Measurements from ENCODE around the gene PAIP2B. TPM values are rescaled to one million over a fixed set of nuclear protein-coding genes. Genes with fewer than 3 reads are reported as not detected.

Gene PAIP2B
- total RNA-seq, 1 donor from 2014 or later, result 17.1 TPM

DNA sequence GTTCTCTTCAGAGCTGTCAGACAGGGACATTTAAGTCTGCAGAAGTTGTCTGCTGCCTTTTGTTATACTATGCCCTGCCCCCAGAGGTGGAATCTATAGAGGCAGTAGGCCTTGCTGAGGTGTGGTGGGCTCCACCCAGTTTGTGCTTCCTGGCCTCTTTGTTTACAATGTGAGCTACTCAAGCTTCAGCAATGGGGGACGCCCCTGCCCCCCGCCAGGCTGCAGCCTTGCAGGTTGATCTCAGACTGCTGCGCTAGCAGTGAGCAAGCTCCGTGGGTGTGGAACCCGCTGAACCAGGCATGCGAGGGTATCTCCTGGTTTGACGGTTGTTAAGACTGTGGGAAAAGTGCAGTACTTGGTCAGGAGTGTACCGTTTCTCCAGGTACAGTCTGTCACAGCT is 24.0 kb upstream of the PAIP2B start:
- no peak overlapping the region for H3K4me2 ChIP-seq
- H3K9me3 ChIP-seq (ENCODE audit: low read depth), result no peaks in the 10 kb centered on the region
- no peak overlapping the region for H3K4me3 Mint-ChIP-seq
- H3K9me3 Mint-ChIP-seq, result no peaks in the 10 kb centered on the region
- H3K36me3 ChIP-seq, result no peaks in the 10 kb centered on the region
- H3K4me1 ChIP-seq, result no peaks in the 10 kb centered on the region
- no peak for DNase-seq (ENCODE audit: low spot score)
- H3K27ac ChIP-seq, result no peak overlapping the region
- H3K4me3 ChIP-seq, result no peak overlapping the region
- H3K27me3 ChIP-seq, result no peaks in the 10 kb centered on the region
- no peaks in the 10 kb centered on the region for H3K36me3 Mint-ChIP-seq
- H3K27me3 Mint-ChIP-seq (ENCODE audit: insufficient read depth, low read depth), result no peaks in the 10 kb centered on the region
- no peaks in the 10 kb centered on the region for H3K4me1 Mint-ChIP-seq
- no peaks in the 10 kb centered on the region for H3F3A ChIP-seq (ENCODE audit: low read depth)
- H3K9ac ChIP-seq, result no peak overlapping the region
- H4K20me1 ChIP-seq (ENCODE audit: low read depth), result no peaks in the 10 kb centered on the region
- no peak overlapping the region for H3K27ac Mint-ChIP-seq
- H3K79me2 ChIP-seq (ENCODE audit: low read depth), result no peaks in the 10 kb centered on the region
- TF ChIP-seq CTCF (IDR thresholded peaks at IDR 0.05), result no peak
- no peak for TF ChIP-seq EZH2 (IDR thresholded peaks at IDR 0.05)
- TF ChIP-seq EZH2phosphoT487 (IDR thresholded peaks at IDR 0.05), result no peak
- no peak overlapping the region for H2AFZ ChIP-seq (replicated peaks)

DNA sequence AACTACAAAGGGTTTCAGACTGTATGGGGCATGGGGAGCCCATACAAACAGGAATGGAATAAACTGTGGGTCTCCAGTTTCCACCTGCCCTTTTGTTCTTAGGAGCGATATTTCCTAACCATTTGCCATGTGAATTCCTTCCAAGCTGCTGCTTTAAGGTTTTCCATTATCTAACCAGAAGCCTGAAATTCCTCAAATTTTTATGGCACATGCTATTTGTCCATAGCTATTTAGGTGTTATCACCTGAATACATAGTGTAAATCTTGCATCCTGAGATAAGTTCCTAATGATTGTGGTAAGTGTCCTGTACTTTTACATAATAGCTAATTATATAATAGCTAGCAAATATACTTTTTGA is 17.4 kb upstream of the PAIP2B start:
- H3K4me3 Mint-ChIP-seq, result no peak overlapping the region
- Histone ChIP-seq H3K4me1 (no peaks in the 10 kb centered on the region), H3F3A (ENCODE audit: low read depth) (no peaks in the 10 kb centered on the region), H3K27ac (no peak overlapping the region), H3K79me2 (ENCODE audit: low read depth) (no peaks in the 10 kb centered on the region), H3K27me3 (no peaks in the 10 kb centered on the region), H3K4me3 (no peak overlapping the region), H3K9ac (no peak overlapping the region), H3K4me2 (no peak overlapping the region), H3K36me3 (no peaks in the 10 kb centered on the region), H4K20me1 (ENCODE audit: low read depth) (no peaks in the 10 kb centered on the region), H3K9me3 (ENCODE audit: low read depth) (no peaks in the 10 kb centered on the region), H2AFZ (replicated peaks) (no peak overlapping the region)
- TF ChIP-seq CTCF (IDR thresholded peaks at IDR 0.05) (no peak), EZH2phosphoT487 (IDR thresholded peaks at IDR 0.05) (no peak), EZH2 (IDR thresholded peaks at IDR 0.05) (no peak)
- H3K36me3 Mint-ChIP-seq, result no peaks in the 10 kb centered on the region
- H3K27me3 Mint-ChIP-seq (ENCODE audit: insufficient read depth, low read depth), result peaks cover 6% of the 10 kb centered on the region
- H3K4me1 Mint-ChIP-seq, result peaks cover 3% of the 10 kb centered on the region
- no peak overlapping the region for H3K27ac Mint-ChIP-seq
- no peak for DNase-seq (ENCODE audit: low spot score)
- no peaks in the 10 kb centered on the region for H3K9me3 Mint-ChIP-seq

- Mint-ChIP-seq H3K27ac (no peak overlapping the region), H3K4me3 (no peak overlapping the region), H3K27me3 (ENCODE audit: insufficient read depth, low read depth) (peaks cover 6% of the 10 kb centered on the region), H3K9me3 (no peaks in the 10 kb centered on the region), H3K36me3 (no peaks in the 10 kb centered on the region), H3K4me1 (peaks cover 3% of the 10 kb centered on the region)
- Histone ChIP-seq H3K4me2 (no peak overlapping the region), H3K4me3 (no peak overlapping the region), H3K9ac (no peak overlapping the region), H3K4me1 (no peaks in the 10 kb centered on the region), H3F3A (ENCODE audit: low read depth) (no peaks in the 10 kb centered on the region), H3K27ac (no peak overlapping the region), H4K20me1 (ENCODE audit: low read depth) (no peaks in the 10 kb centered on the region), H3K36me3 (no peaks in the 10 kb centered on the region), H3K27me3 (no peaks in the 10 kb centered on the region), H2AFZ (replicated peaks) (no peak overlapping the region), H3K79me2 (ENCODE audit: low read depth) (no peaks in the 10 kb centered on the region), H3K9me3 (ENCODE audit: low read depth) (no peaks in the 10 kb centered on the region)
- no peak for DNase-seq (ENCODE audit: low spot score)
- no peak for TF ChIP-seq CTCF (IDR thresholded peaks at IDR 0.05)
- no peak for TF ChIP-seq EZH2phosphoT487 (IDR thresholded peaks at IDR 0.05)
- no peak for TF ChIP-seq EZH2 (IDR thresholded peaks at IDR 0.05)
Observed at GRCh38 chr2:71243634-71244301, 16.9 kb upstream of the PAIP2B start.
